HepG2 (cell line): Measurements from ENCODE around the gene CHIC1. TPM values are rescaled to one million over a fixed set of nuclear protein-coding genes. Genes with fewer than 3 reads are reported as not detected.
"Not testable (repeated sequence)": the region's sequence is repeated elsewhere in the genome, so short reads cannot be mapped to it uniquely, and the experiment has no call there.

Experiments used
- ATAC-seq: fragments of 200-7000 bp; cut with Tn5 transposase; 3 replicates; pipeline ENCODE4 v1.9.1; 2020; ENCODE audit warnings: mild to moderate bottlenecking, moderate library complexity
- BruUV-seq: library from RNA; stranded (reverse); fragments of 400-500 nt; replicated peaks from 2 replicates; lab custom pipeline; 2021; lab: Mats Ljungman, UMichigan
- CTCF ChIA-PET: fragments of 300-600 bp; formaldehyde crosslinking; extraction: SDS; loops from one replicate; lab custom pipeline; 2021; ENCODE audit warnings: low total read pairs, inconsistent platforms, low intra/inter-chr PET ratio; lab: Yijun Ruan, JAX
- POLR2A ChIA-PET: fragments of 350-600 bp; sonication (Branson Sonifier 250); formaldehyde crosslinking; loops from one replicate; lab custom pipeline; 2020; ENCODE audit warnings: antibody characterized with exemption, inconsistent platforms; lab: Yijun Ruan, JAX
- DNase-seq: peaks from one replicate; pipeline ENCODE4 v3.0.0-alpha.2; 2015; ENCODE audit warnings: low spot score
- FAIRE-seq: peaks from 3 replicates; lab custom pipeline; 2011; peaks lifted over from hg19 to GRCh38; lab: Jason Lieb, UNC
- H2AFZ ChIP-seq: one replicate; pipeline ENCODE4 v1.6.1; 2011; ENCODE audit warnings: low read length, inconsistent platforms
- H3K27ac ChIP-seq: fragments of 300-600 bp; 3 replicates; pipeline ENCODE4 v1.8.0; 2011; ENCODE audit warnings: mixed run types, mild to moderate bottlenecking, mixed read lengths, low read length, inconsistent platforms; ENCODE audit not compliant: insufficient read depth; ENCODE audit errors: extremely low read length
- H3K27me3 ChIP-seq, 2 experiments: fragments of 200-600 bp in 1 of 2; 2 replicates in 1 of 2; 3 replicates in 1 of 2; pipeline versions ENCODE4 v1.6.0 to v1.8.0; 2011; ENCODE audit warnings: low read length in 2 of 2, mild to moderate bottlenecking in 2 of 2, moderate library complexity in 2 of 2, inconsistent platforms in 1 of 2; ENCODE audit not compliant: insufficient read depth in 2 of 2, control insufficient read depth in 1 of 2
- H3K36me3 ChIP-seq, 2 experiments: fragments of 200-600 bp in 1 of 2; replicated peaks in 1 of 2; 2 replicates in 1 of 2; 3 replicates in 1 of 2; pipeline versions ENCODE4 v1.5.1 to v1.8.0; 2011; ENCODE audit warnings: low read length in 2 of 2, inconsistent platforms in 1 of 2; ENCODE audit not compliant: insufficient read depth in 2 of 2, control insufficient read depth in 1 of 2
- H3K4me1 ChIP-seq: 2 replicates; pipeline ENCODE4 v1.5.1; 2012; ENCODE audit warnings: low read length, inconsistent platforms; ENCODE audit not compliant: insufficient read depth
- H3K4me2 ChIP-seq: 2 replicates; pipeline ENCODE4 v1.6.0; 2011; ENCODE audit warnings: low read depth, low read length, inconsistent platforms
- H3K4me3 ChIP-seq, 3 experiments: fragments of 200-600 bp in 1 of 3; sonication (generic), shearing (Covaris generic) in 1 of 3; replicated peaks in 1 of 3; 2 replicates each; pipeline ENCODE4 v1.5.1; 2011 to 2016; ENCODE audit warnings: low read length in 3 of 3, inconsistent platforms in 2 of 3, low read depth in 2 of 3, mild to moderate bottlenecking in 2 of 3, control low read depth in 1 of 3, mixed read lengths in 1 of 3; ENCODE audit not compliant: insufficient read depth in 1 of 3
- H3K79me2 ChIP-seq: one replicate; pipeline ENCODE4 v1.6.1; 2011; ENCODE audit warnings: low read length, inconsistent platforms; ENCODE audit not compliant: insufficient read depth
- H3K9ac ChIP-seq: 2 replicates; pipeline ENCODE4 v1.6.0; 2011; ENCODE audit warnings: mild to moderate bottlenecking, low read depth, low read length, inconsistent platforms; ENCODE audit not compliant: insufficient read depth
- H3K9me3 ChIP-seq: 2 replicates; pipeline ENCODE4 v1.5.1; 2012; ENCODE audit warnings: mild to moderate bottlenecking, low read length
- H4K20me1 ChIP-seq: 2 replicates; pipeline ENCODE4 v1.6.0; 2011; ENCODE audit warnings: inconsistent platforms, mild to moderate bottlenecking, low read length, moderate library complexity; ENCODE audit not compliant: insufficient read depth
- EP300 ChIP-seq, 3 experiments: sonication (generic) in 1 of 3; formaldehyde crosslinking in 1 of 3; IDR thresholded peaks; 2 replicates each; pipeline versions ENCODE4 v1.5.1 to v1.6.1; 2011 to 2020; ENCODE audit warnings: low read depth in 2 of 3, low read length in 2 of 3, borderline replicate concordance in 1 of 3, improper control_type of control experiment in 1 of 3, mild to moderate bottlenecking in 1 of 3, missing genetic modification reagents in 1 of 3, moderate library complexity in 1 of 3
- FOSL1 ChIP-seq: sonication (generic); formaldehyde crosslinking; IDR thresholded peaks from 2 replicates; pipeline ENCODE4 v1.9.0; 2021; ENCODE audit warnings: missing genetic modification reagents, borderline replicate concordance
- NONO ChIP-seq, 2 experiments: fragments of 450-650 bp in 1 of 2; sonication (generic) in 1 of 2; formaldehyde crosslinking in 1 of 2; IDR thresholded peaks in 1 of 2; conservative IDR thresholded peaks in 1 of 2; 2 replicates each; pipeline versions ENCODE4 v1.6.1 to v1.8.0; 2017 to 2022; ENCODE audit warnings: mild to moderate bottlenecking in 1 of 2, missing genetic modification reagents in 1 of 2, moderate library complexity in 1 of 2
- PLSCR1 ChIP-seq: sonication (generic); formaldehyde crosslinking; IDR thresholded peaks from 2 replicates; pipeline ENCODE4 v1.5.0; 2020; ENCODE audit warnings: missing genetic modification reagents, mild to moderate bottlenecking, borderline replicate concordance
- U2AF1 ChIP-seq: fragments of 200-400 bp; formaldehyde crosslinking; optimal IDR thresholded peaks from 2 replicates; pipeline ENCODE3; 2017; ENCODE audit warnings: mild to moderate bottlenecking, low read depth, low read length
- ZNF337 ChIP-seq: sonication (generic); formaldehyde crosslinking; IDR thresholded peaks from 2 replicates; pipeline ENCODE4 v1.5.1; 2020; ENCODE audit warnings: missing genetic modification reagents, low read depth, mild to moderate bottlenecking, borderline replicate concordance
- WGBS: methylation state at CpG from one replicate; pipeline ENCODE4 v1.1.6; 2017; ENCODE audit warnings: low lambda C conversion rate; 5-methylcytosine and 5-hydroxymethylcytosine counted together
- in situ Hi-C: cut with HindIII; loops from 2 replicates; pipeline ENCODE4 v1.10.0; 2017; ENCODE audit warnings: low pct_unique_long_range_greater_than_20kb; ENCODE audit not compliant: extremely low pct_ligation_motif_present
- intact Hi-C: fragments of 100-400 bp; cut with micrococcal nuclease; formaldehyde crosslinking; loops from one replicate; pipeline ENCODE4 v1.10.0; 2022; ENCODE audit not compliant: unreplicated experiment
- polyA plus RNA-seq, 8 experiments: library from polyadenylated mRNA; depleted of rRNA in 3 of 8; stranded (reverse) in 7 of 8; unstranded in 1 of 8; fragments of >200 nt; fragmentation: Illumina TruSeq in 4 of 8; extraction: Trizol in 4 of 8; gene quantifications; 2 replicates each; pipeline versions ENCODE4 v1.2.1 to v1.2.3, GENCODE V29; 2011 to 2016; ENCODE audit warnings: low read depth in 4 of 8, missing spikeins in 1 of 8, mixed read lengths in 1 of 8; ENCODE audit not compliant: insufficient read depth in 1 of 8
- total RNA-seq, 5 experiments: library from RNA; depleted of rRNA; stranded (reverse); fragments of >200 nt; fragmentation: Illumina TruSeq; extraction: Trizol; gene quantifications; 2 replicates each; pipeline ENCODE4 v1.2.3, GENCODE V29; 2016; ENCODE audit warnings: low read depth in 1 of 5
- TF ChIP-seq, protein P1 (sequence below): sonication (generic); formaldehyde crosslinking; IDR thresholded peaks from 2 replicates; pipeline ENCODE4 v1.5.0; 2020; ENCODE audit warnings: mild to moderate bottlenecking, missing genetic modification reagents, borderline replicate concordance
- TF ChIP-seq, protein P2 (sequence below): sonication (generic); formaldehyde crosslinking; IDR thresholded peaks from 2 replicates; pipeline ENCODE4 v1.5.0; 2020; ENCODE audit warnings: mild to moderate bottlenecking, missing genetic modification reagents, borderline replicate concordance

The CHIC1 gene
- total and polyA plus RNA-seq, 2 of the 13 experiments (the other 11 are each of a cell fraction or from before 2014, with no cell fraction given), result 0.04 TPM; not detected in 1

- FAIRE-seq, DNase-seq, H3K9ac ChIP-seq, H3K9me3 ChIP-seq, H2AFZ ChIP-seq, BruUV-seq, H3K27ac ChIP-seq, intact Hi-C loops, in situ Hi-C loops, H3K36me3 ChIP-seq, H3K27me3 ChIP-seq, H4K20me1 ChIP-seq, H3K79me2 ChIP-seq, H3K4me3 ChIP-seq, H3K4me2 ChIP-seq, CTCF ChIA-PET, POLR2A ChIA-PET, ATAC-seq, H3K4me1 ChIP-seq: not testable (repeated sequence)
- WGBS, result 4% methylated on average over 4 of the region's 4 CpGs
These were observed 31.3 kb upstream of the CHIC1 start for GRCh38 chrX:73531655-73532054.

DNA sequence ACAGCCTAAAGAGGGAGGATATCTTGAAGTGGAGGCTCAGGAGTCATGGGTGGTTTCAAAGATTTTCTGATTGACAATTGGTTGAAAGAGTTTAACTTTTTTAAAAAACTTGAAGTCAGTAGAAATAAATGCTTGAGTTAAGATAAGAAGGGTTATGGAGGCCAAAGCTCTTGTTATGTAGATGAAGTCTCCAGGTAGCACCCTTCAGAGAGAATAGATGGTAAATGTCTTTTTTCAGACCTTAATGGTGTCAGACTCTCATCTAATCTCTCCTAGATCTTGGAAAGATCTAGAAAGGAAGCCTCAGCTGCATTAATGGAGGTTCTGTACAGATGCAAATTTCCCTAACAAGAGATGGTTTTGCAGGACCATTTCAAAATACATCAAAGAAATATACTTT lies 6.8 kb upstream of the CHIC1 start:
- Histone ChIP-seq H3K79me2 (no peaks in the 10 kb centered on the region), H3K36me3 (no peaks in the 10 kb centered on the region), H3K4me1 (no peaks in the 10 kb centered on the region), H3K4me3 (no peak overlapping the region), H3K27me3 (no peaks in the 10 kb centered on the region), H3K27ac (no peak overlapping the region), H4K20me1 (no peaks in the 10 kb centered on the region), H3K9me3 (no peaks in the 10 kb centered on the region), H3K4me2 (no peak overlapping the region), H2AFZ (no peak overlapping the region), H3K9ac (no peak overlapping the region)
- ChIA-PET CTCF (no interaction called here), POLR2A (no interaction called here)
- ATAC-seq (no peak), DNase-seq (no peak), FAIRE-seq (no peak)
- intact Hi-C loops, result no loop called here
- in situ Hi-C loops, result no loop called here
- BruUV-seq, result no TSS peak
- TF ChIP-seq FOSL1 (CRISPR knock-in tag) (no peak), U2AF1 (no peak), EP300 (IDR thresholded peaks at IDR 0.05; ENCODE audit: low read depth in 2 of 2, low read length in 2 of 2) (no peak), EP300 (CRISPR knock-in tag; IDR thresholded peaks at IDR 0.05; ENCODE audit: borderline replicate concordance) (no peak), PLSCR1 (no peak), NONO (IDR thresholded peaks at IDR 0.05) (no peak), NONO (CRISPR knock-in tag; conservative IDR thresholded peaks at IDR 0.05) (no peak), ZNF337 (no peak)
- TF ChIP-seq, protein P1, sequence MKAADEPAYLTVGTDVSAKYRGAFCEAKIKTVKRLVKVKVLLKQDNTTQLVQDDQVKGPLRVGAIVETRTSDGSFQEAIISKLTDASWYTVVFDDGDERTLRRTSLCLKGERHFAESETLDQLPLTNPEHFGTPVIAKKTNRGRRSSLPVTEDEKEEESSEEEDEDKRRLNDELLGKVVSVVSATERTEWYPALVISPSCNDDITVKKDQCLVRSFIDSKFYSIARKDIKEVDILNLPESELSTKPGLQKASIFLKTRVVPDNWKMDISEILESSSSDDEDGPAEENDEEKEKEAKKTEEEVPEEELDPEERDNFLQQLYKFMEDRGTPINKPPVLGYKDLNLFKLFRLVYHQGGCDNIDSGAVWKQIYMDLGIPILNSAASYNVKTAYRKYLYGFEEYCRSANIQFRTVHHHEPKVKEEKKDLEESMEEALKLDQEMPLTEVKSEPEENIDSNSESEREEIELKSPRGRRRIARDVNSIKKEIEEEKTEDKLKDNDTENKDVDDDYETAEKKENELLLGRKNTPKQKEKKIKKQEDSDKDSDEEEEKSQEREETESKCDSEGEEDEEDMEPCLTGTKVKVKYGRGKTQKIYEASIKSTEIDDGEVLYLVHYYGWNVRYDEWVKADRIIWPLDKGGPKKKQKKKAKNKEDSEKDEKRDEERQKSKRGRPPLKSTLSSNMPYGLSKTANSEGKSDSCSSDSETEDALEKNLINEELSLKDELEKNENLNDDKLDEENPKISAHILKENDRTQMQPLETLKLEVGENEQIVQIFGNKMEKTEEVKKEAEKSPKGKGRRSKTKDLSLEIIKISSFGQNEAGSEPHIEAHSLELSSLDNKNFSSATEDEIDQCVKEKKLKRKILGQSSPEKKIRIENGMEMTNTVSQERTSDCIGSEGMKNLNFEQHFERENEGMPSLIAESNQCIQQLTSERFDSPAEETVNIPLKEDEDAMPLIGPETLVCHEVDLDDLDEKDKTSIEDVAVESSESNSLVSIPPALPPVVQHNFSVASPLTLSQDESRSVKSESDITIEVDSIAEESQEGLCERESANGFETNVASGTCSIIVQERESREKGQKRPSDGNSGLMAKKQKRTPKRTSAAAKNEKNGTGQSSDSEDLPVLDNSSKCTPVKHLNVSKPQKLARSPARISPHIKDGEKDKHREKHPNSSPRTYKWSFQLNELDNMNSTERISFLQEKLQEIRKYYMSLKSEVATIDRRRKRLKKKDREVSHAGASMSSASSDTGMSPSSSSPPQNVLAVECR (CRISPR knock-in tag), result no peak
- TF ChIP-seq, protein P2, sequence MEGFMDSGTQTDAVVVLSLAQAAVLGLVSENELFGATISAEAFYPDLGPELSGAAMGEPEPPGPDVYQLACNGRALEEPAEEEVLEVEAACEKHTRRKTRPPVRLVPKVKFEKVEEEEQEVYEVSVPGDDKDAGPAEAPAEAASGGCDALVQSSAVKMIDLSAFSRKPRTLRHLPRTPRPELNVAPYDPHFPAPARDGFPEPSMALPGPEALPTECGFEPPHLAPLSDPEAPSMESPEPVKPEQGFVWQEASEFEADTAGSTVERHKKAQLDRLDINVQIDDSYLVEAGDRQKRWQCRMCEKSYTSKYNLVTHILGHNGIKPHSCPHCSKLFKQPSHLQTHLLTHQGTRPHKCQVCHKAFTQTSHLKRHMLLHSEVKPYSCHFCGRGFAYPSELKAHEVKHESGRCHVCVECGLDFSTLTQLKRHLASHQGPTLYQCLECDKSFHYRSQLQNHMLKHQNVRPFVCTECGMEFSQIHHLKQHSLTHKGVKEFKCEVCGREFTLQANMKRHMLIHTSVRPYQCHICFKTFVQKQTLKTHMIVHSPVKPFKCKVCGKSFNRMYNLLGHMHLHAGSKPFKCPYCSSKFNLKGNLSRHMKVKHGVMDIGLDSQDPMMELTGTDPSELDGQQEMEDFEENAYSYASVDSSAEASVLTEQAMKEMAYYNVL (CRISPR knock-in tag), result no peak
